ENCODE measurements around the gene UGGT2. TPM values are rescaled to one million over a fixed set of nuclear protein-coding genes. Genes with fewer than 3 reads are reported as not detected.

Gene UGGT2
- total RNA-seq, 1 experiment from 2014 or later: 34.5 TPM

DNA sequence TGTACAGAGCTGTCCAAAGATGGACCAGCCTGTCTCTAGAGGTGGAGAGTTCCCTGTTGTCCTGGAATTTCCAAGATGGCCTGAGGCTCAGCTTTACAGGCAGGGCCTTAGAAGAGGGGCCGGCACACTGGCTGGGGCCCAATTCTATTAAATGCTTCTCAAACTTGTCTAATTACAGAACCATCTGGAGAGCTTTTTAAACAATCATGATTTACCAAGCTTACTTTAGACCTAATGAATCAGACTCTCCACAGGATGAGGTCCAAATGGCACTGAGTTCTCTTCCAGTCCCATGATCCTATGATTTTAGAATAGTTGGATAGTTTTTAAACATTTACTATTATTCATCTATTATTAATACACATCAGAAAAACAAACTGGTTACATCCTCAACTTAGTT is 252.8 kb downstream of the UGGT2 start:
- Histone ChIP-seq H3K27me3 (ENCODE audit: insufficient read depth, low read length) (no peaks in the 10 kb centered on the region), H3K23me2 (ENCODE audit: insufficient read length, low read depth, low read length, poor library complexity, severe bottlenecking) (no peaks in the 10 kb centered on the region), H4K5ac (ENCODE audit: insufficient read length, low read depth, low read length) (no peak overlapping the region), H3K4me1 (ENCODE audit: insufficient read depth, low read length) (no peaks in the 10 kb centered on the region), H3K9ac (ENCODE audit: extremely low read depth, insufficient read length, low read length) (no peak overlapping the region), H3K9me3 (ENCODE audit: control insufficient read depth, low read depth, low read length) (no peaks in the 10 kb centered on the region), H3K4ac (ENCODE audit: low read depth, low read length) (no peak overlapping the region), H4K91ac (ENCODE audit: insufficient read length, low read depth, low read length) (no peak overlapping the region), H2BK20ac (ENCODE audit: low read depth, low read length, poor library complexity, severe bottlenecking) (no peak overlapping the region), H2BK5ac (ENCODE audit: insufficient read length, low read length) (no peak overlapping the region), H3K23ac (ENCODE audit: insufficient read length, low read depth, low read length) (no peak overlapping the region), H3K27ac (ENCODE audit: insufficient read length, low read depth, low read length) (no peak overlapping the region), H2AK5ac (ENCODE audit: insufficient read length, low read length) (no peak overlapping the region), H4K8ac (replicated peaks; ENCODE audit: insufficient read length, low read depth, low read length) (no peak overlapping the region), H2BK15ac (ENCODE audit: low read depth, low read length) (no peak overlapping the region), H3T11ph (ENCODE audit: low read length) (no peak overlapping the region), H2BK120ac (ENCODE audit: low read depth, low read length, poor library complexity, severe bottlenecking) (no peak overlapping the region), H3K79me2 (ENCODE audit: insufficient read depth, low read length) (no peaks in the 10 kb centered on the region), H3K18ac (ENCODE audit: insufficient read length, low read depth, low read length) (no peak overlapping the region), H2BK12ac (ENCODE audit: insufficient read length, low read depth, low read length) (no peak overlapping the region), H3K79me1 (ENCODE audit: insufficient read depth, low read depth, low read length, poor library complexity, severe bottlenecking) (no peaks in the 10 kb centered on the region), H2AFZ (ENCODE audit: low read length) (no peak overlapping the region), H3K56ac (ENCODE audit: insufficient read length, low read depth, low read length) (no peak overlapping the region), H3K14ac (ENCODE audit: insufficient read depth, low read length) (no peak overlapping the region), H3K4me2 (ENCODE audit: insufficient read depth, insufficient read length, low read length) (no peak overlapping the region), H4K20me1 (ENCODE audit: control insufficient read depth, insufficient read depth, insufficient read length) (no peaks in the 10 kb centered on the region)
- Mint-ChIP-seq H3K4me3 (no peak overlapping the region), H3K27me3 (ENCODE audit: low read depth) (no peaks in the 10 kb centered on the region), H3K9me3 (peaks cover 0 to 10% of the 10 kb centered on the region in 2 experiments; a peak in 3 of 5 replicates), H3K36me3 (ENCODE audit: insufficient read depth in 1 of 3, low read depth in 3 of 3) (peaks cover 3 to 6% (median 5%) of the 10 kb centered on the region in 3 experiments; a peak in 5 of 7 replicates), H3K4me1 (no peaks in the 10 kb centered on the region), H3K27ac (no peak overlapping the region)
- TF ChIP-seq, protein P1, sequence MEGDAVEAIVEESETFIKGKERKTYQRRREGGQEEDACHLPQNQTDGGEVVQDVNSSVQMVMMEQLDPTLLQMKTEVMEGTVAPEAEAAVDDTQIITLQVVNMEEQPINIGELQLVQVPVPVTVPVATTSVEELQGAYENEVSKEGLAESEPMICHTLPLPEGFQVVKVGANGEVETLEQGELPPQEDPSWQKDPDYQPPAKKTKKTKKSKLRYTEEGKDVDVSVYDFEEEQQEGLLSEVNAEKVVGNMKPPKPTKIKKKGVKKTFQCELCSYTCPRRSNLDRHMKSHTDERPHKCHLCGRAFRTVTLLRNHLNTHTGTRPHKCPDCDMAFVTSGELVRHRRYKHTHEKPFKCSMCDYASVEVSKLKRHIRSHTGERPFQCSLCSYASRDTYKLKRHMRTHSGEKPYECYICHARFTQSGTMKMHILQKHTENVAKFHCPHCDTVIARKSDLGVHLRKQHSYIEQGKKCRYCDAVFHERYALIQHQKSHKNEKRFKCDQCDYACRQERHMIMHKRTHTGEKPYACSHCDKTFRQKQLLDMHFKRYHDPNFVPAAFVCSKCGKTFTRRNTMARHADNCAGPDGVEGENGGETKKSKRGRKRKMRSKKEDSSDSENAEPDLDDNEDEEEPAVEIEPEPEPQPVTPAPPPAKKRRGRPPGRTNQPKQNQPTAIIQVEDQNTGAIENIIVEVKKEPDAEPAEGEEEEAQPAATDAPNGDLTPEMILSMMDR (conservative IDR thresholded peaks at IDR 0.05): no peak
- no peak for DNase-seq
- no CpG with 5 or more reads among the region's 1 CpG for WGBS (ENCODE audit: extremely low coverage, insufficient read length, low lambda C conversion rate)
